Stimulated activated CD4-positive, alpha-beta T cell treated with anti-CD3 and anti-CD28 coated beads, TNF-alpha, amount 100 ng/mL, for 24 hours (primary cell): ENCODE results near the gene TRIM6.
"Not testable (repeated sequence)": the region's sequence is repeated elsewhere in the genome, so short reads cannot be mapped to it uniquely, and the experiment has no call there.

ENCODE experiments used
- DNase-seq, 3 experiments: peaks; one replicate each; pipeline ENCODE4 v3.0.0-alpha.2; 2020; ENCODE audit warnings: low read depth in 3 of 3

Gene TRIM6

GRCh38 chr11:5596607-5597201 is at the start of gene TRIM6:
Gene TRIM6, plus strand, starts transcription at chr11:5596637. Its CDS starts 261 bp downstream, at chr11:5596898.
- DNase-seq, result no peak

- no peak for DNase-seq
These were observed 48.5 kb upstream of the TRIM6 start for GRCh38 chr11:5547982-5548381.

GRCh38 chr11:5548440-5548839 is 48.0 kb upstream of the TRIM6 start, which contains the start of gene OR52H1:
Gene OR52H1, minus strand, starts transcription at chr11:5548540. Its CDS starts 3,035 bp downstream, at chr11:5545505.
- DNase-seq, result no peak

GRCh38 chr11:5550440-5551095 is 45.9 kb upstream of the TRIM6 start:
- DNase-seq, result no peak

GRCh38 chr11:5553343-5553742 is 43.1 kb upstream of the TRIM6 start:
- DNase-seq, result no peak

GRCh38 chr11:5556596-5557188 is 39.7 kb upstream of the TRIM6 start:
- DNase-seq, result no peak

- no peak for DNase-seq
These were observed 38.7 kb upstream of the TRIM6 start for GRCh38 chr11:5557751-5558150.

GRCh38 chr11:5564259-5565019 is 32.0 kb upstream of the TRIM6 start:
- DNase-seq, result no peak

- no peak for DNase-seq
These were observed 21.8 kb upstream of the TRIM6 start for GRCh38 chr11:5574654-5575053.

GRCh38 chr11:5575152-5575551 is 21.3 kb upstream of the TRIM6 start:
- no peak for DNase-seq

GRCh38 chr11:5577101-5577500 is 19.3 kb upstream of the TRIM6 start:
- no peak for DNase-seq

GRCh38 chr11:5580577-5580976 is 15.9 kb upstream of the TRIM6 start, which contains the start of gene OR52B6:
Gene OR52B6, plus strand, starts transcription at chr11:5580877. Its CDS starts 0 bp downstream, at chr11:5580877.
- DNase-seq, result no peak

GRCh38 chr11:5581014-5581413 is 15.4 kb upstream of the TRIM6 start:
- DNase-seq, result no peak

GRCh38 chr11:5584458-5584857 is 12.0 kb upstream of the TRIM6 start:
- not testable (repeated sequence) for DNase-seq

- DNase-seq, result not testable (repeated sequence)
These were observed 6.5 kb upstream of the TRIM6 start for GRCh38 chr11:5589906-5590305.

GRCh38 chr11:5591613-5592012 is 4.8 kb upstream of the TRIM6 start:
- no peak for DNase-seq

- no peak for DNase-seq
These were observed 3.8 kb upstream of the TRIM6 start for GRCh38 chr11:5592615-5593014.

GRCh38 chr11:5593146-5593545 is 3.3 kb upstream of the TRIM6 start:
- no peak for DNase-seq

- DNase-seq, result no peak
These were observed 1.5 kb downstream of the TRIM6 start for GRCh38 chr11:5597953-5598352.

GRCh38 chr11:5600374-5600851 is 4.0 kb downstream of the TRIM6 start:
- DNase-seq, result peak; percentile 22 to 41 (median 25)

GRCh38 chr11:5602791-5603190 is 6.4 kb downstream of the TRIM6 start:
- DNase-seq, result not testable (repeated sequence)

- no peak for DNase-seq
These were observed 6.9 kb downstream of the TRIM6 start for GRCh38 chr11:5603326-5603725.
